ENCODE results near the gene NMRK2. TPM values are rescaled to one million over a fixed set of nuclear protein-coding genes. Genes with fewer than 3 reads are reported as not detected.

NMRK2 gene
- polyA plus RNA-seq, 3 donors = not detected

DNA sequence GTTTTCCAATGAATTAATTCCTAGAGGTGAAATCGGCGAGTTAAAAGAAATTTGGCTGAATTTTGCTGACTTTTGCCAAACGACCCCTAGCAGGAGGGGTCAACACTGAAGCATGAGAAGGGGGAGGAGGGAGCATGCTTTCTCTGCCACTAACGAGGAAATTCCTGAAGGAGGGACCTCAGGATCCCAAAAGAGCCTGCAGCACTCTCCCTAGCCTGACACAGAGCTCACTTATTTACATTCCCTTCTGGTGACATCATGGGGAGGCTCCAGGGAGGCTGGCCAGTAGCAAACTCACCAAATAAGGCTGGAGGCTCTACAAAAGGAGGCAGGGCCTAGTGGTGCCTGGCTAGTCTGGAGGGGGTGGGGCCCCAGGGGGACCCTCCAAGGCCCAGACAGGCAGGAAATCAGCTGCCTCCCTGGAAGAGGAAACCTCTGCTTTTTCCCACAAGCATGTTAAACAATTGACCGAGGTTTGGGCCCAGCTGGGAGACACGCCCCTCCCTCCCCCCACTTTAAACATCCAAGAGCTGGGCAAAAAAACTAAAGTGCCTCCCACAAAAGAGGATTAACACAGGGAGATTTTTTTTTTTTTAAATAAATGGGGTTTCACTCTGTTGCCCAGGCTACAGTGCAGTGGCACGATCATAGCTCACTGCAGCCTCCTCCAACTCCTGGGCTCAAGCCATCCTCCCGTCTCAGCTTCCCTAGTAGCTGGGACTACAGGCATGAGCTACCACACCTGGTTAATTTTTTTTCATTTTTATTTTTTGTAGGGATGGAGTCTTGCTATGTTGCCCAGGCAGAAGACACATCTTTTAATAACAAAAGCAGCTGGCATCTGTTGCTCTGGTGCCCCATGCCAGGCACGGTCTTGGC lies 35.9 kb downstream of the NMRK2 start:
- Histone ChIP-seq H3K9ac (ENCODE audit: insufficient read depth, low read length, poor library complexity, severe bottlenecking) (no peak overlapping the region), H2AFZ (ENCODE audit: insufficient read depth, low read depth, low read length, poor library complexity, severe bottlenecking) (no peak overlapping the region), H3K4me1 (ENCODE audit: control insufficient read depth in 1 of 2, insufficient read depth in 2 of 2, low read length in 2 of 2) (peaks cover 11 to 20% of the 10 kb centered on the region in 2 donors), H4K20me1 (ENCODE audit: insufficient read depth, low read length) (peaks cover 38% of the 10 kb centered on the region), H3K4me3 (replicated peaks in 1 of 3; ENCODE audit: low read depth in 2 of 3, low read length in 3 of 3) (no peak overlapping the region), H3K9me3 (replicated peaks in 1 of 2; ENCODE audit: control insufficient read depth in 1 of 2, insufficient read depth in 1 of 2, low read length in 2 of 2) (no peaks in the 10 kb centered on the region), H3K36me3 (replicated peaks in 1 of 2; ENCODE audit: control insufficient read depth in 1 of 2, insufficient read depth in 2 of 2, low read length in 2 of 2) (peaks cover 47 to 58% of the 10 kb centered on the region in 2 donors), H3K27me3 (ENCODE audit: control insufficient read depth in 2 of 2, insufficient read depth in 2 of 2, low read length in 2 of 2) (no peaks in the 10 kb centered on the region), H3K79me2 (ENCODE audit: insufficient read depth, low read length) (peaks cover 37% of the 10 kb centered on the region), H3K4me2 (replicated peaks; ENCODE audit: extremely low read depth, low read length, poor library complexity, severe bottlenecking) (no peak overlapping the region), H3K27ac (ENCODE audit: low read depth in 1 of 2, low read length in 2 of 2) (no peak overlapping the region)
- TF ChIP-seq, protein P1, sequence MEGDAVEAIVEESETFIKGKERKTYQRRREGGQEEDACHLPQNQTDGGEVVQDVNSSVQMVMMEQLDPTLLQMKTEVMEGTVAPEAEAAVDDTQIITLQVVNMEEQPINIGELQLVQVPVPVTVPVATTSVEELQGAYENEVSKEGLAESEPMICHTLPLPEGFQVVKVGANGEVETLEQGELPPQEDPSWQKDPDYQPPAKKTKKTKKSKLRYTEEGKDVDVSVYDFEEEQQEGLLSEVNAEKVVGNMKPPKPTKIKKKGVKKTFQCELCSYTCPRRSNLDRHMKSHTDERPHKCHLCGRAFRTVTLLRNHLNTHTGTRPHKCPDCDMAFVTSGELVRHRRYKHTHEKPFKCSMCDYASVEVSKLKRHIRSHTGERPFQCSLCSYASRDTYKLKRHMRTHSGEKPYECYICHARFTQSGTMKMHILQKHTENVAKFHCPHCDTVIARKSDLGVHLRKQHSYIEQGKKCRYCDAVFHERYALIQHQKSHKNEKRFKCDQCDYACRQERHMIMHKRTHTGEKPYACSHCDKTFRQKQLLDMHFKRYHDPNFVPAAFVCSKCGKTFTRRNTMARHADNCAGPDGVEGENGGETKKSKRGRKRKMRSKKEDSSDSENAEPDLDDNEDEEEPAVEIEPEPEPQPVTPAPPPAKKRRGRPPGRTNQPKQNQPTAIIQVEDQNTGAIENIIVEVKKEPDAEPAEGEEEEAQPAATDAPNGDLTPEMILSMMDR (IDR thresholded peaks at IDR 0.05) = no peak
- Mint-ChIP-seq H3K36me3 (peaks cover 34 to 56% of the 10 kb centered on the region in 2 donors), H3K9me3 (no peaks in the 10 kb centered on the region), H3K4me3 (no peak overlapping the region), H3K27me3 (ENCODE audit: low read depth in 3 of 3) (peaks cover 0 to 2% (median 2%) of the 10 kb centered on the region in 3 donors), H3K4me1 (peaks cover 16% of the 10 kb centered on the region), H3K27ac (peak overlapping the region in 2 of 7 donors; percentile 26 to 40)
- DNase-seq = no peak
- intact Hi-C loops (cut with micrococcal nuclease) = no loop called here
- 72% methylated on average over 4 of the region's 9 CpGs for WGBS (ENCODE audit: insufficient coverage)

DNA sequence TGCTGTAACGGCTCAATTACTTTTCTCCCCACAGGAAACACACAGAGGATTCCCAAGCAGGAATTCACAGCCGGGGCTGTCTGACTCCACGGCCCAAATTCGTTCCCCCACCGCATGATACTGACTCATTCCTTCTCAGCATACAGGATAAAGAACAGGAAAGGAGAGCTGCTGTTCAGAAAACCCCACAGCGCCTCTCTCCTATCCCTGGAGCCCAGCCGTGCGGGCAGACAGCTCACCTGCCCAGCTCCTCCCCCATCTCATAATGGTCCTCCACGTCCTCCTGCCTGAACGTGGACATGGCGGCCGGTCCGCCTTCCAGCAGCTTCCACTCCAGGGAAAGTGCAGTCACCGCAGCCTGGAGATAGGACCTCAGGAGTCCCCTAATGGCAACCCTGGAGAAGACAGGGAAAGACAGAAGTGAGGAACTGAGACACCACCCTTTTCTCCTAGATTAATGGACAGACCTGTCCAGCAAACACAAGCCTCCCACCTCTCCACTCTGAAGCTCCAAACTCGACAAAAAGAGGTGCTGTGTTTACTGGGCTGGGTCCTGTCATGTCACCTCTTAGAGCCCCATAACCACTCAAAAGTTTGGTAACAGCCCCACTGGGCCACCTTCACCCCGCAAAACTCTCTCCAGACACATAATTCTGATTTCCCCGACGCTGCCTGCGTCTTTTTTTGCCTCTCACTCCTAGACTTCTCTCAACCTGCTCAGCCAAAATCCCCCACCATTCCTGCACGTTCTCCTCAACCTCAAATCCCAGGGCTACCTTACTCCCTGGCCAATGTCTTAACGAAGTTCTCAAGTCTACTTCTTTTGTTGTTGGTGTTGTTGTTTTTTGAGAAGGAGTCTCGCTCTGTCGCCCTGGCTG lies 36.8 kb downstream of the NMRK2 start:
- peak overlapping the region; percentile 89 for H3K9ac ChIP-seq (ENCODE audit: insufficient read depth, low read length, poor library complexity, severe bottlenecking)
- no peaks in the 10 kb centered on the region for H3K9me3 ChIP-seq (replicated peaks in 1 of 2; ENCODE audit: control insufficient read depth in 1 of 2, insufficient read depth in 1 of 2, low read length in 2 of 2)
- Mint-ChIP-seq H3K27me3 (ENCODE audit: low read depth in 3 of 3) (peaks cover 0 to 2% (median 2%) of the 10 kb centered on the region in 3 donors), H3K27ac (peak overlapping the region in 4 of 7 donors; percentile 26 to 92 (median 56)), H3K36me3 (peaks cover 28 to 48% of the 10 kb centered on the region in 2 donors), H3K4me1 (peaks cover 16% of the 10 kb centered on the region), H3K9me3 (no peaks in the 10 kb centered on the region), H3K4me3 (peak overlapping the region; percentile 88 to 93)
- H3K4me2 ChIP-seq (replicated peaks; ENCODE audit: extremely low read depth, low read length, poor library complexity, severe bottlenecking) = peak overlapping the region; percentile 77
- H4K20me1 ChIP-seq (ENCODE audit: insufficient read depth, low read length) = peaks cover 38% of the 10 kb centered on the region
- TF ChIP-seq, protein P1 (IDR thresholded peaks at IDR 0.05) = no peak
- no peak for DNase-seq
- no peaks in the 10 kb centered on the region for H3K27me3 ChIP-seq (ENCODE audit: control insufficient read depth in 2 of 2, insufficient read depth in 2 of 2, low read length in 2 of 2)
- no peak overlapping the region for H2AFZ ChIP-seq (ENCODE audit: insufficient read depth, low read depth, low read length, poor library complexity, severe bottlenecking)
- H3K79me2 ChIP-seq (ENCODE audit: insufficient read depth, low read length) = peaks cover 37% of the 10 kb centered on the region
- peaks cover 41 to 50% of the 10 kb centered on the region in 2 donors for H3K36me3 ChIP-seq (replicated peaks in 1 of 2; ENCODE audit: control insufficient read depth in 1 of 2, insufficient read depth in 2 of 2, low read length in 2 of 2)
- intact Hi-C loops (cut with micrococcal nuclease) = loop anchor here in 1 of 2 donors (2.0 kb wide), 1 partner anchor 15 kb away; the partner anchor contains the start of gene EEF2
- peaks cover 11 to 20% of the 10 kb centered on the region in 2 donors for H3K4me1 ChIP-seq (ENCODE audit: control insufficient read depth in 1 of 2, insufficient read depth in 2 of 2, low read length in 2 of 2)
- no peak overlapping the region for H3K27ac ChIP-seq (ENCODE audit: low read depth in 1 of 2, low read length in 2 of 2)
- 66% methylated on average over 15 of the region's 23 CpGs for WGBS (ENCODE audit: insufficient coverage)
- H3K4me3 ChIP-seq (replicated peaks in 1 of 3; ENCODE audit: low read depth in 2 of 3, low read length in 3 of 3) = peak overlapping the region in 2 of 3 experiments; percentile 85 to 95
